OCI-LY3 (cell line): ENCODE measurements around the gene CLDN9.

Source experiments
- H2AFZ ChIP-seq: fragments of 200-600, 300-600 bp; shearing (Covaris generic); 2 replicates; pipeline ENCODE4 v1.6.0; 2014; ENCODE audit warnings: antibody characterized with exemption, low read depth, low read length
- H3K27ac ChIP-seq: fragments of 200-600, 300-600 bp; sonication (generic); 2 replicates; pipeline ENCODE4 v1.5.1; 2014; ENCODE audit warnings: mild to moderate bottlenecking, low read length, moderate library complexity, mixed read lengths
- H3K27me3 ChIP-seq: fragments of 200-600, 300-600 bp; sonication (generic); 2 replicates; pipeline ENCODE4 v1.6.1; 2014; ENCODE audit warnings: low read depth, low read length, mixed read lengths
- H3K36me3 ChIP-seq: fragments of 200-600, 300-600 bp; sonication (generic); replicated peaks from 2 replicates; pipeline ENCODE3; 2014; ENCODE audit warnings: low read depth, low read length, mixed read lengths
- H3K4me1 ChIP-seq: fragments of 300-600, 200-600 bp; sonication (generic); 2 replicates; pipeline ENCODE4 v1.6.1; 2014; ENCODE audit warnings: low read length, mixed read lengths
- H3K4me2 ChIP-seq: fragments of 200-600, 300-600 bp; sonication (generic); 2 replicates; pipeline ENCODE4 v1.6.1; 2014; ENCODE audit warnings: low read length, mixed read lengths
- H3K4me3 ChIP-seq: fragments of 300-600, 200-600 bp; sonication (generic); 2 replicates; pipeline ENCODE4 v1.5.1; 2014; ENCODE audit warnings: antibody characterized with exemption, mild to moderate bottlenecking, low read length, moderate library complexity
- H3K79me2 ChIP-seq: fragments of 300-600, 200-600 bp; shearing (Covaris generic); 2 replicates; pipeline ENCODE4 v1.6.1; 2014; ENCODE audit warnings: mild to moderate bottlenecking, low read length, mixed read lengths
- H3K9ac ChIP-seq: fragments of 300-600, 200-600 bp; shearing (Covaris generic); 2 replicates; pipeline ENCODE4 v1.6.0; 2014; ENCODE audit warnings: mild to moderate bottlenecking, low read length, moderate library complexity
- H3K9me3 ChIP-seq: fragments of 200-600, 300-600 bp; shearing (Covaris generic); 2 replicates; pipeline ENCODE4 v1.6.1; 2014; ENCODE audit warnings: low read length, mixed read lengths; ENCODE audit not compliant: insufficient read depth
- H4K20me1 ChIP-seq: fragments of 200-600, 300-600 bp; sonication (generic); 2 replicates; pipeline ENCODE4 v1.6.1; 2016; ENCODE audit warnings: low read length, mixed read lengths; ENCODE audit not compliant: insufficient read depth
- CTCF ChIP-seq: fragments of 200-600, 300-600 bp; sonication (generic); IDR thresholded peaks from 2 replicates; pipeline ENCODE4 v1.5.1; 2014; ENCODE audit warnings: antibody characterized with exemption, low read length, low read depth
- EZH2phosphoT487 ChIP-seq: fragments of 200-600 bp; shearing (Covaris generic); IDR thresholded peaks from 2 replicates; pipeline ENCODE4 v1.6.1; 2018; ENCODE audit warnings: antibody characterized with exemption, mixed run types, low read depth

The CLDN9 gene

GRCh38 chr16:3056336-3057180, 43.8 kb downstream of the CLDN9 start:
- Histone ChIP-seq H2AFZ (no peak overlapping the region), H3K27me3 (peaks cover 5% of the 10 kb centered on the region; the same call in 1 of the 2 replicates), H3K27ac (no peak overlapping the region), H3K4me3 (no peak overlapping the region), H3K79me2 (no peaks in the 10 kb centered on the region), H3K4me1 (peaks cover 6% of the 10 kb centered on the region), H3K9me3 (no peaks in the 10 kb centered on the region), H3K4me2 (no peak overlapping the region), H3K36me3 (no peaks in the 10 kb centered on the region), H3K9ac (no peak overlapping the region), H4K20me1 (0 out of 2 replicates have a peak, but pooled peaks cover 4% of the 10 kb centered on the region)
- no peak for TF ChIP-seq CTCF
- TF ChIP-seq EZH2phosphoT487, result no peak

- peaks cover 5% of the 10 kb centered on the region; the same call in 1 of the 2 replicates for H3K27me3 ChIP-seq
- H3K4me3 ChIP-seq, result peak overlapping the region; percentile 82
- no peak overlapping the region for H3K27ac ChIP-seq
Measured at GRCh38 chr16:3057181-3058138, 44.7 kb downstream of the CLDN9 start.

GRCh38 chr16:3058139-3059030, 45.7 kb downstream of the CLDN9 start:
- H2AFZ ChIP-seq, result peak overlapping the region; percentile 35; the same call in 1 of the 2 replicates
- H3K4me3 ChIP-seq, result peak overlapping the region; percentile 82
- H4K20me1 ChIP-seq, result 0 out of 2 replicates have a peak, but pooled peaks cover 4% of the 10 kb centered on the region
- peaks cover 6% of the 10 kb centered on the region for H3K4me1 ChIP-seq
- peak; percentile 40 for TF ChIP-seq CTCF
- TF ChIP-seq EZH2phosphoT487, result no peak
- no peaks in the 10 kb centered on the region for H3K36me3 ChIP-seq
- peak overlapping the region; percentile 93 for H3K4me2 ChIP-seq
- peaks cover 5% of the 10 kb centered on the region; the same call in 1 of the 2 replicates for H3K27me3 ChIP-seq
- H3K79me2 ChIP-seq, result no peaks in the 10 kb centered on the region
- H3K9ac ChIP-seq, result peak overlapping the region; percentile 88
- no peaks in the 10 kb centered on the region for H3K9me3 ChIP-seq
- H3K27ac ChIP-seq, result peak overlapping the region; percentile 19; the same call in 1 of the 2 replicates

More at GRCh38 chr16:3057181-3058138, 44.7 kb downstream of the CLDN9 start:
- Histone ChIP-seq H4K20me1 (0 out of 2 replicates have a peak, but pooled peaks cover 4% of the 10 kb centered on the region), H3K4me2 (peak overlapping the region; percentile 93), H2AFZ (no peak overlapping the region), H3K36me3 (no peaks in the 10 kb centered on the region), H3K79me2 (no peaks in the 10 kb centered on the region), H3K4me1 (peaks cover 6% of the 10 kb centered on the region), H3K9me3 (no peaks in the 10 kb centered on the region), H3K9ac (no peak overlapping the region)
- no peak for TF ChIP-seq CTCF
- TF ChIP-seq EZH2phosphoT487, result no peak
